Measurements from ENCODE around the gene UVSSA.

GRCh38 chr4:1326751-1327525 lies 20.1 kb upstream of the UVSSA start:
- TF ChIP-seq CTCF (IDR thresholded peaks at IDR 0.05) = no peak
- TF ChIP-seq POLR2A (IDR thresholded peaks at IDR 0.05) = no peak

All from breast epithelium (tissue), 3 donors.